Peyer's patch (tissue), 4 donors: ENCODE data around the gene NDUFV3.
A peak's percentile ranks its signal among the peaks of the same experiment; 100 is the strongest.

Experiments
- POLR2A ChIP-seq, 2 donors: fragments of 450-650 bp; IDR thresholded peaks; one replicate each; pipeline ENCODE4 v1.5.1; 2017; ENCODE audit warnings: antibody characterized with exemption in 2 of 2, mild to moderate bottlenecking in 2 of 2, moderate library complexity in 2 of 2
- TF ChIP-seq, protein P1 (sequence below), 6 experiments: fragments of 450-650 bp in 4 of 6; fragments of 200-600 bp in 2 of 6; sonication (generic) in 1 of 6; IDR thresholded peaks; one replicate each; pipeline ENCODE4 v1.5.1; 2017 to 2019; ENCODE audit warnings: antibody characterized with exemption in 6 of 6, mild to moderate bottlenecking in 3 of 6, moderate library complexity in 1 of 6

DNA sequence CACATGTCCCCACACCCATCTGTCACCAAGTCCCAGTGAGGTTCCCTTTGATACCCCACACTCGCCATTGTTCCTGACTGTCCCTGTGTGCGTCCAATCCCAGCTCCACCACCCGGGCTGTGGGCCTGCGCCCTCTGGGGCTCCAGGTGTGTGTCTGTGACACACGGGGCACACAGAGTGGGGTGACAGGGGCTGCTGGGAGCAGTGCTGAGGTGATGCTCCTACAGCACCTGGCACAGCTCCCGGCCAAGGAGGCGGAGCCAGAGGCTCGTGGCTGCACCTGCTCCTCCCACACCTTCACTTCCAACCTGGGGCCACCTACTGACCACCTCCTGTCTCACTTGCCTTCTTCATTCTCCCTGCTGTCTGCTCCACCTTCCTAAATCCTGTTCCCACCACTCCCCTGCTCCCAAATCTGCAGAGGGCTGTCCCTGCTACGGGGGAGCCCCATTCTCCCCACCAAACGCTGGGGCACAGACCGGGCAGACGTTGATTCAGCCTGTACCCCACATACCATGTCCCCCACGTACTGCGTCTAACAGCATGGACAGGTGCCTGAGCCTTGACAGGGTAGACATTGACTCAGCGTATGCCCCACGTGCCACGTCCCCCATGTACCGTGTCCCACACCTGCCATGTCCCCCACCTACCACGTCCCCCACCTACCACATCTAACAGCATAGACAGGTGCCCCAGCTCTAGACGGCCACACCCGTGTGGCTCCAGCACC lies 30.2 kb upstream of the NDUFV3 start:
- no peak for TF ChIP-seq POLR2A (IDR thresholded peaks at IDR 0.05)
- TF ChIP-seq, protein P1, sequence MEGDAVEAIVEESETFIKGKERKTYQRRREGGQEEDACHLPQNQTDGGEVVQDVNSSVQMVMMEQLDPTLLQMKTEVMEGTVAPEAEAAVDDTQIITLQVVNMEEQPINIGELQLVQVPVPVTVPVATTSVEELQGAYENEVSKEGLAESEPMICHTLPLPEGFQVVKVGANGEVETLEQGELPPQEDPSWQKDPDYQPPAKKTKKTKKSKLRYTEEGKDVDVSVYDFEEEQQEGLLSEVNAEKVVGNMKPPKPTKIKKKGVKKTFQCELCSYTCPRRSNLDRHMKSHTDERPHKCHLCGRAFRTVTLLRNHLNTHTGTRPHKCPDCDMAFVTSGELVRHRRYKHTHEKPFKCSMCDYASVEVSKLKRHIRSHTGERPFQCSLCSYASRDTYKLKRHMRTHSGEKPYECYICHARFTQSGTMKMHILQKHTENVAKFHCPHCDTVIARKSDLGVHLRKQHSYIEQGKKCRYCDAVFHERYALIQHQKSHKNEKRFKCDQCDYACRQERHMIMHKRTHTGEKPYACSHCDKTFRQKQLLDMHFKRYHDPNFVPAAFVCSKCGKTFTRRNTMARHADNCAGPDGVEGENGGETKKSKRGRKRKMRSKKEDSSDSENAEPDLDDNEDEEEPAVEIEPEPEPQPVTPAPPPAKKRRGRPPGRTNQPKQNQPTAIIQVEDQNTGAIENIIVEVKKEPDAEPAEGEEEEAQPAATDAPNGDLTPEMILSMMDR (IDR thresholded peaks at IDR 0.05), result peak in 3 of 6 experiments; percentile 21 to 33 (median 24)
